CD4-positive, alpha-beta T cell treated with Interleukin-2 at 100 ng/mL for 4 hours (primary cell): ENCODE data around the gene ASB13.

ENCODE experiments used
- DNase-seq: peaks from one replicate; pipeline ENCODE4 v3.0.0-alpha.2; 2020; ENCODE audit warnings: low spot score

Gene ASB13

GRCh38 chr10:5647507-5648240 lies 18.7 kb downstream of the ASB13 start:
- no peak for DNase-seq

- DNase-seq = no peak
Measured at GRCh38 chr10:5645944-5646617, 20.3 kb downstream of the ASB13 start.

GRCh38 chr10:5645375-5645774 lies 21.0 kb downstream of the ASB13 start:
- DNase-seq = no peak

GRCh38 chr10:5644930-5645329 lies 21.5 kb downstream of the ASB13 start:
- DNase-seq = no peak

GRCh38 chr10:5643346-5644067 lies 22.9 kb downstream of the ASB13 start:
- DNase-seq = no peak

- DNase-seq = no peak
Measured at GRCh38 chr10:5641501-5641900, 24.9 kb downstream of the ASB13 start.

GRCh38 chr10:5640501-5640900 lies 25.9 kb downstream of the ASB13 start:
- DNase-seq = no peak

- no peak for DNase-seq
Measured at GRCh38 chr10:5640036-5640435, 26.4 kb downstream of the ASB13 start.

- DNase-seq = no peak
Measured at GRCh38 chr10:5639066-5639465, 27.3 kb downstream of the ASB13 start.

GRCh38 chr10:5638494-5638893 lies 27.9 kb downstream of the ASB13 start:
- DNase-seq = no peak

- DNase-seq = no peak
Measured at GRCh38 chr10:5634918-5635317, 31.5 kb downstream of the ASB13 start.

- DNase-seq = no peak
Measured at GRCh38 chr10:5633166-5633749, 33.1 kb downstream of the ASB13 start.

GRCh38 chr10:5632446-5632845 lies 33.9 kb downstream of the ASB13 start:
- no peak for DNase-seq

GRCh38 chr10:5631936-5632335 lies 34.5 kb downstream of the ASB13 start:
- no peak for DNase-seq

GRCh38 chr10:5630112-5630436 lies 36.3 kb downstream of the ASB13 start:
- DNase-seq = no peak

- DNase-seq = peak; percentile 87
Measured at GRCh38 chr10:5629303-5630111, 36.9 kb downstream of the ASB13 start.

- DNase-seq = peak; percentile 1
Measured at GRCh38 chr10:5628451-5629302, 37.7 kb downstream of the ASB13 start.

GRCh38 chr10:5627486-5628044 lies 38.8 kb downstream of the ASB13 start:
- DNase-seq = no peak

GRCh38 chr10:5625992-5626777 lies 40.2 kb downstream of the ASB13 start:
- no peak for DNase-seq

GRCh38 chr10:5624701-5625100 lies 41.7 kb downstream of the ASB13 start:
- DNase-seq = no peak
